Measurements from ENCODE around the gene CNTN5.

- TF ChIP-seq ZFP37 (tag by site-specific recombination; IDR thresholded peaks at IDR 0.05): no peak
- no peak for TF ChIP-seq ZNF302 (tag by site-specific recombination; IDR thresholded peaks at IDR 0.05; ENCODE audit: low read depth)
- no peak for TF ChIP-seq ZNF138 (tag by site-specific recombination; IDR thresholded peaks at IDR 0.05; ENCODE audit: borderline replicate concordance)
- no peak for TF ChIP-seq ZNF670 (tag by site-specific recombination; IDR thresholded peaks at IDR 0.05; ENCODE audit: low read depth)
- no peak for TF ChIP-seq CTCF (tag by site-specific recombination; IDR thresholded peaks at IDR 0.05)
- TF ChIP-seq KLF16 (tag by site-specific recombination; IDR thresholded peaks at IDR 0.05): no peak
- TF ChIP-seq PRDM2 (tag by site-specific recombination; IDR thresholded peaks at IDR 0.05; ENCODE audit: borderline replicate concordance): no peak
- no peak for TF ChIP-seq ZNF544 (tag by site-specific recombination; IDR thresholded peaks at IDR 0.05)
Observed at GRCh38 chr11:99634581-99634980, 613.8 kb downstream of the CNTN5 start.

All from HEK293 (cell line).